ENCODE measurements around the gene HOXD3. TPM values are rescaled to one million over a fixed set of nuclear protein-coding genes. Genes with fewer than 3 reads are reported as not detected.
A peak's percentile ranks its signal among the peaks of the same experiment; 100 is the strongest.

The HOXD3 gene
- total RNA-seq, 1 experiment from 2014 or later = not detected

GRCh38 chr2:176138923-176139660 lies 18.0 kb upstream of the HOXD3 start (continued):
- TF ChIP-seq, protein P1, sequence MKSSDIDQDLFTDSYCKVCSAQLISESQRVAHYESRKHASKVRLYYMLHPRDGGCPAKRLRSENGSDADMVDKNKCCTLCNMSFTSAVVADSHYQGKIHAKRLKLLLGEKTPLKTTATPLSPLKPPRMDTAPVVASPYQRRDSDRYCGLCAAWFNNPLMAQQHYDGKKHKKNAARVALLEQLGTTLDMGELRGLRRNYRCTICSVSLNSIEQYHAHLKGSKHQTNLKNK (CRISPR knock-in tag; IDR thresholded peaks at IDR 0.05) = no peak
- TF ChIP-seq NFE2L1 (CRISPR knock-in tag; IDR thresholded peaks at IDR 0.05) = no peak

DNA sequence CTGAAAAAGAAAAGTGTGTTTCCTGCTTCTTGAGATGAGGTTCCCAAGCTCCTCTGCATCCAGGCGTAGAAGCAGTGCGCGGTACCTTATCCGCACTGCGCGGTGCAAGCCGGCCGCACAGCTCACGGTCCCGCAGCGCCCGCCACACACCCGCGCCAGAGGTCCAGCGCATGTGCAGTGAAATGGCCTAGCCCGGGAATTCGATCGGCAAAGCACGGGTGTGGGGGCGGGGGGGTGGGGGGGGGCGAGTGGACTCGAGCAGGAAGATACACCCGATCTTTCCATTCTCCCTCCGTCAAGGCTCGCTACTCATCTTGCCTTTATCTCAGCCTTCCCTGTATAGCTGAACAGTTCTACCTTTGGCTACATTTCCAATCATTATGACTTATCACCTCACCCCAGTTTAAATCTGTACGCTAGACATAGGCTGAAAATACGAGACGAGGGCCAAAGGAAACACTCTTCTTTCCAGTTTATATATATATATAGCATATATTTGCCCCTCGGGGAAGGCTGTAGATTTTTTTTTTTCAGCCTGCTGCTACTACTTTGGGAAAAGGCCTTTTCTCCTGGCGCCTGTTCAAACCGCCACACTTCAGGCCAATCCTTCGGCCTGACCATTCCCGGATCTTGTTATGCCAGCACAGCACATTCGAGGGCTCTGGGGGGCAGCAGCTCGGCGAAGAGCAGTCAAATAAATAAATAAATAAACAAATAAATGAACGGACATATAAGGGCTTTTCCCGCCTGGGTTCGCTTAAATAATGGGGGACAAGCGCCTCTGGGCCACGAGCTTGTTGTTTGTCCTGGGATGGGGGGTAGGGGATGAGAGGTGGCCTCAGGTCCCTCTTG lies 17.2 kb upstream of the HOXD3 start:
- Mint-ChIP-seq H3K27ac (no peak overlapping the region), H3K4me1 (peaks cover 14% of the 10 kb centered on the region), H3K9me3 (no peaks in the 10 kb centered on the region), H3K27me3 (ENCODE audit: low read depth) (peaks cover 98% of the 10 kb centered on the region), H3K36me3 (no peaks in the 10 kb centered on the region), H3K4me3 (peak overlapping the region; percentile 44)
- ChIA-PET POLR2A (no interaction called here), CTCF (interaction anchor here (0.6 to 3.4 kb wide), 34 partner anchors 8 to 1009 kb away, joined by 3 to 73 read pairs (median 6); partner anchors contain the start of gene HOXD1)
- DNase-seq (ENCODE audit: low spot score) (no peak), ATAC-seq (no peak)
- no peak for TF ChIP-seq ZNF396 (CRISPR knock-in tag; IDR thresholded peaks at IDR 0.05; ENCODE audit: borderline replicate concordance)

- Mint-ChIP-seq H3K4me3 (peak overlapping the region; percentile 62), H3K36me3 (no peaks in the 10 kb centered on the region), H3K9me3 (no peaks in the 10 kb centered on the region), H3K4me1 (peaks cover 6% of the 10 kb centered on the region), H3K27ac (no peak overlapping the region), H3K27me3 (ENCODE audit: low read depth) (peaks cover 98% of the 10 kb centered on the region)
- DNase-seq (ENCODE audit: low spot score) = peak; percentile 88
- ATAC-seq = peak; percentile 81
- ChIA-PET CTCF (interaction anchor here (0.6 to 3.4 kb wide), 55 partner anchors 9 to 1008 kb away, joined by 3 to 73 read pairs (median 4); partner anchors contain the start of genes HOXD1, HOXD4 and MTX2), POLR2A (no interaction called here)
- no peak for TF ChIP-seq ZNF219 (CRISPR knock-in tag; IDR thresholded peaks at IDR 0.05; ENCODE audit: borderline replicate concordance)
- TF ChIP-seq KAT7 (CRISPR knock-in tag; IDR thresholded peaks at IDR 0.05; ENCODE audit: borderline replicate concordance) = peak; percentile 48; the same call in 1 of the 2 replicates
- TF ChIP-seq CREM (CRISPR knock-in tag; IDR thresholded peaks at IDR 0.05) = no peak
- TF ChIP-seq NFE2L1 (CRISPR knock-in tag; IDR thresholded peaks at IDR 0.05) = no peak
- peak; percentile 48; the same call in 1 of the 2 replicates for TF ChIP-seq ARID4B (CRISPR knock-in tag; IDR thresholded peaks at IDR 0.05; ENCODE audit: borderline replicate concordance)
- TF ChIP-seq, protein P2, sequence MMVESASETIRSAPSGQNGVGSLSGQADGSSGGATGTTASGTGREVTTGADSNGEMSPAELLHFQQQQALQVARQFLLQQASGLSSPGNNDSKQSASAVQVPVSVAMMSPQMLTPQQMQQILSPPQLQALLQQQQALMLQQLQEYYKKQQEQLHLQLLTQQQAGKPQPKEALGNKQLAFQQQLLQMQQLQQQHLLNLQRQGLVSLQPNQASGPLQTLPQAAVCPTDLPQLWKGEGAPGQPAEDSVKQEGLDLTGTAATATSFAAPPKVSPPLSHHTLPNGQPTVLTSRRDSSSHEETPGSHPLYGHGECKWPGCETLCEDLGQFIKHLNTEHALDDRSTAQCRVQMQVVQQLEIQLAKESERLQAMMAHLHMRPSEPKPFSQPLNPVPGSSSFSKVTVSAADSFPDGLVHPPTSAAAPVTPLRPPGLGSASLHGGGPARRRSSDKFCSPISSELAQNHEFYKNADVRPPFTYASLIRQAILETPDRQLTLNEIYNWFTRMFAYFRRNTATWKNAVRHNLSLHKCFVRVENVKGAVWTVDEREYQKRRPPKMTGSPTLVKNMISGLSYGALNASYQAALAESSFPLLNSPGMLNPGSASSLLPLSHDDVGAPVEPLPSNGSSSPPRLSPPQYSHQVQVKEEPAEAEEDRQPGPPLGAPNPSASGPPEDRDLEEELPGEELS (CRISPR knock-in tag; IDR thresholded peaks at IDR 0.05) = peak; percentile 67; the same call in 1 of the 2 replicates
- TF ChIP-seq, protein P3, sequence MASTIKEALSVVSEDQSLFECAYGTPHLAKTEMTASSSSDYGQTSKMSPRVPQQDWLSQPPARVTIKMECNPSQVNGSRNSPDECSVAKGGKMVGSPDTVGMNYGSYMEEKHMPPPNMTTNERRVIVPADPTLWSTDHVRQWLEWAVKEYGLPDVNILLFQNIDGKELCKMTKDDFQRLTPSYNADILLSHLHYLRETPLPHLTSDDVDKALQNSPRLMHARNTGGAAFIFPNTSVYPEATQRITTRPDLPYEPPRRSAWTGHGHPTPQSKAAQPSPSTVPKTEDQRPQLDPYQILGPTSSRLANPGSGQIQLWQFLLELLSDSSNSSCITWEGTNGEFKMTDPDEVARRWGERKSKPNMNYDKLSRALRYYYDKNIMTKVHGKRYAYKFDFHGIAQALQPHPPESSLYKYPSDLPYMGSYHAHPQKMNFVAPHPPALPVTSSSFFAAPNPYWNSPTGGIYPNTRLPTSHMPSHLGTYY (CRISPR knock-in tag; IDR thresholded peaks at IDR 0.05) = no peak
- TF ChIP-seq FOXP1 (CRISPR knock-in tag; IDR thresholded peaks at IDR 0.05; ENCODE audit: borderline replicate concordance) = peak; percentile 87; the same call in 1 of the 2 replicates
- TF ChIP-seq, protein P4, sequence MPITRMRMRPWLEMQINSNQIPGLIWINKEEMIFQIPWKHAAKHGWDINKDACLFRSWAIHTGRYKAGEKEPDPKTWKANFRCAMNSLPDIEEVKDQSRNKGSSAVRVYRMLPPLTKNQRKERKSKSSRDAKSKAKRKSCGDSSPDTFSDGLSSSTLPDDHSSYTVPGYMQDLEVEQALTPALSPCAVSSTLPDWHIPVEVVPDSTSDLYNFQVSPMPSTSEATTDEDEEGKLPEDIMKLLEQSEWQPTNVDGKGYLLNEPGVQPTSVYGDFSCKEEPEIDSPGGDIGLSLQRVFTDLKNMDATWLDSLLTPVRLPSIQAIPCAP (CRISPR knock-in tag; IDR thresholded peaks at IDR 0.05) = peak; percentile 83
- peak; percentile 52; the same call in 1 of the 2 replicates for TF ChIP-seq MYBL2 (CRISPR knock-in tag; IDR thresholded peaks at IDR 0.05)
- TF ChIP-seq HMGXB4 (CRISPR knock-in tag; IDR thresholded peaks at IDR 0.05) = peak; percentile 95
- TF ChIP-seq CTCF (IDR thresholded peaks at IDR 0.05) = peak; percentile 91
These were observed 16.4 kb upstream of the HOXD3 start for GRCh38 chr2:176140513-176141317.

Data from WTC11 (cell line).